SK-N-SH (cell line): ENCODE results near the gene COL15A1.
"Not testable (repeated sequence)": the region's sequence is repeated elsewhere in the genome, so short reads cannot be mapped to it uniquely, and the experiment has no call there.

Source experiments
- CTCF ChIP-seq: fragments of 200-600 bp; sonication (generic); IDR thresholded peaks from 2 replicates; pipeline ENCODE4 v1.6.1; 2017; ENCODE audit warnings: antibody characterized with exemption, mild to moderate bottlenecking, moderate library complexity
- FOXJ3 ChIP-seq: sonication (generic); formaldehyde crosslinking; IDR thresholded peaks from 2 replicates; pipeline ENCODE4 v1.5.1; 2020; ENCODE audit warnings: mild to moderate bottlenecking, missing genetic modification reagents
- POLR2AphosphoS5 ChIP-seq: IDR thresholded peaks from 2 replicates; pipeline ENCODE4 v1.6.1; 2012; ENCODE audit warnings: low read depth, low read length
- REST ChIP-seq: IDR thresholded peaks from 2 replicates; pipeline ENCODE4 v1.6.1; 2012; ENCODE audit warnings: mild to moderate bottlenecking, low read depth, low read length, moderate library complexity
- SMC3 ChIP-seq: IDR thresholded peaks from 2 replicates; pipeline ENCODE4 v1.6.1; 2012; ENCODE audit warnings: low read depth, low read length, improper control_type of control experiment
- TAF1 ChIP-seq: IDR thresholded peaks from 2 replicates; pipeline ENCODE4 v1.6.1; 2012; ENCODE audit warnings: low read depth, mild to moderate bottlenecking, low read length, moderate library complexity, borderline replicate concordance
- YY1 ChIP-seq: IDR thresholded peaks from 2 replicates; pipeline ENCODE4 v1.4.0; 2012; ENCODE audit warnings: low read depth, mild to moderate bottlenecking

DNA sequence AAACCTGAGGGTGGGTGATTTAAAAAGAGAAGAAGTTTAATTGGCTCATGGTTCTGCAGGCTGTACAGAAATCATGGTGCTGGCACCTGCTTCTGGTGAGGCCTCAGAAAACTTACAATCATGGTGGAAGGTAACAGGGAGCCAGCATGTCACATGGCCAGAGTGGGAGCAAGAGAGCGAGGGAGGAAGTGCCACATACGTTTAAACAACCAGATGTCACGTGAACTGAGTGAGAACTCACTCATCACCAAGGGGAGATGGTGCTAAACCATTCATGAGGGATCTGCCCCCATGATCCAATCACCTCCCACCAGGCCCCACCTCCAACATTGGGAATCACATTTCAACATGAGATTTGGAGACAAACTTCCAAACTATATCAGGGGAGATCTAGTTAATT is 41.9 kb upstream of the COL15A1 start:
- TF ChIP-seq CTCF, SMC3, REST, FOXJ3, TAF1, POLR2AphosphoS5, YY1: not testable (repeated sequence)
